A172 (cell line): ENCODE results near the gene TFPI2. TPM values are rescaled to one million over a fixed set of nuclear protein-coding genes. Genes with fewer than 3 reads are reported as not detected.
A peak's percentile ranks its signal among the peaks of the same experiment; 100 is the strongest.

Experiments used
- DNase-seq: peaks from one replicate; pipeline ENCODE4 v3.0.0-alpha.2; 2015; ENCODE audit warnings: low spot score
- total RNA-seq: library from RNA; depleted of rRNA; stranded (reverse); fragments of >200 nt; shearing (Covaris generic); gene quantifications from 2 replicates; pipeline ENCODE4 v1.2.3, GENCODE V29; 2014; rRNA removed

TFPI2 gene
- total RNA-seq, 1 experiment from 2014 or later = 6.5 TPM

GRCh38 chr7:93858857-93859256 is 31.7 kb downstream of the TFPI2 start:
- DNase-seq = no peak

- DNase-seq = peak; percentile 37
Observed at GRCh38 chr7:93856323-93856722, 34.2 kb downstream of the TFPI2 start.

GRCh38 chr7:93855797-93856196 is 34.8 kb downstream of the TFPI2 start:
- no peak for DNase-seq

- DNase-seq = no peak
Observed at GRCh38 chr7:93854480-93854879, 36.1 kb downstream of the TFPI2 start.

- DNase-seq = no peak
Observed at GRCh38 chr7:93851536-93851935, 39.0 kb downstream of the TFPI2 start.

GRCh38 chr7:93843260-93843659 is 47.3 kb downstream of the TFPI2 start:
- DNase-seq = peak; percentile 5

- no peak for DNase-seq
Observed at GRCh38 chr7:93838966-93839365, 51.6 kb downstream of the TFPI2 start.

GRCh38 chr7:93837245-93837644 is 53.3 kb downstream of the TFPI2 start:
- no peak for DNase-seq

GRCh38 chr7:93836116-93836515 is 54.4 kb downstream of the TFPI2 start:
- no peak for DNase-seq

GRCh38 chr7:93835702-93836101 is 54.9 kb downstream of the TFPI2 start:
- no peak for DNase-seq

Other genes with a start within 250 kb of the TFPI2 start
- gene GNGT1, start 15.8 kb upstream of the TFPI2 start, total RNA-seq = 0.24 and 0.67 TPM in 2 replicates
- 24.1 and 27.9 TPM in 2 replicates for gene GNG11, start 31.0 kb upstream of the TFPI2 start, total RNA-seq
- 53.1 and 62.2 TPM in 2 replicates for gene BET1, start 113.6 kb upstream of the TFPI2 start, total RNA-seq